Smooth muscle cell (in vitro differentiated cells): ENCODE results near the gene JARID2. TPM values are rescaled to one million over a fixed set of nuclear protein-coding genes. Genes with fewer than 3 reads are reported as not detected.

Experiments
- DNase-seq: peaks from one replicate; lab custom pipeline; 2025; ENCODE audit not compliant: unreplicated experiment; lab: John Stamatoyannopoulos, UW
- H2AFZ ChIP-seq: fragments of 200-600 bp; sonication (generic); 2 replicates; pipeline ENCODE4 v1.6.0; 2016; ENCODE audit warnings: antibody characterized with exemption, low read depth, mild to moderate bottlenecking
- H3F3A ChIP-seq: fragments of 200-600 bp; sonication (generic); 2 replicates; pipeline ENCODE4 v1.6.0; 2017; ENCODE audit warnings: antibody characterized with exemption, low read depth
- H3K27ac ChIP-seq: fragments of 200-600 bp; sonication (generic); 2 replicates; pipeline ENCODE4 v1.5.1; 2016; ENCODE audit warnings: low read depth, mild to moderate bottlenecking
- H3K27me3 ChIP-seq: fragments of 200-600 bp; sonication (generic); 2 replicates; pipeline ENCODE4 v1.6.1; 2016; ENCODE audit warnings: low read depth, mild to moderate bottlenecking
- H3K36me3 ChIP-seq: fragments of 200-600 bp; sonication (generic); 2 replicates; pipeline ENCODE4 v1.5.1; 2016; ENCODE audit warnings: low read depth
- H3K4me1 ChIP-seq: fragments of 200-600 bp; sonication (generic); 2 replicates; pipeline ENCODE4 v1.5.1; 2016; ENCODE audit warnings: low read depth
- H3K4me2 ChIP-seq: fragments of 200-600 bp; sonication (generic); 2 replicates; pipeline ENCODE4 v1.6.0; 2016; ENCODE audit warnings: mild to moderate bottlenecking
- H3K4me3 ChIP-seq: fragments of 200-600 bp; sonication (generic); 2 replicates; pipeline ENCODE4 v1.5.1; 2016; ENCODE audit warnings: mild to moderate bottlenecking
- H3K79me2 ChIP-seq: fragments of 200-600 bp; sonication (generic); 2 replicates; pipeline ENCODE4 v1.6.0; 2016; ENCODE audit warnings: low read depth, mild to moderate bottlenecking
- H3K9ac ChIP-seq: fragments of 200-600 bp; sonication (generic); 2 replicates; pipeline ENCODE4 v1.6.0; 2016; ENCODE audit warnings: low read depth
- H3K9me3 ChIP-seq: fragments of 200-600 bp; sonication (generic); replicated peaks from 2 replicates; pipeline ENCODE4 v1.5.1; 2016; ENCODE audit warnings: low read depth
- H4K20me1 ChIP-seq: fragments of 200-600 bp; sonication (generic); 2 replicates; pipeline ENCODE4 v1.6.0; 2016; ENCODE audit warnings: low read depth
- whole genome bisulfite sequencing: methylation state at CpG from one replicate; pipeline ENCODE4 v1.1.7; 2016; ENCODE audit warnings: low lambda C conversion rate; 5-methylcytosine and 5-hydroxymethylcytosine counted together
- polyA plus RNA-seq: library from polyadenylated mRNA; unstranded; fragments of >200 nt; fragmentation: Nextera tagmentation; extraction: Ambion mirVana; gene quantifications from 2 replicates; pipeline ENCODE4 v1.2.1, GENCODE V29; 2016
- total RNA-seq: library from RNA; depleted of rRNA; stranded (reverse); fragments of >200 nt; gene quantifications from 2 replicates; pipeline ENCODE4 v1.2.3, GENCODE V29; 2014
- TF ChIP-seq, protein P1 (sequence below): fragments of 200-600 bp; sonication (generic); IDR thresholded peaks from 2 replicates; pipeline ENCODE4 v1.5.1; 2017; ENCODE audit warnings: borderline replicate concordance, mild to moderate bottlenecking, antibody characterized with exemption; ENCODE audit not compliant: insufficient read depth, poor library complexity, severe bottlenecking

JARID2 gene
- total and polyA plus RNA-seq, 2 experiments from 2014 or later, result 5.2 to 10.2 TPM

DNA sequence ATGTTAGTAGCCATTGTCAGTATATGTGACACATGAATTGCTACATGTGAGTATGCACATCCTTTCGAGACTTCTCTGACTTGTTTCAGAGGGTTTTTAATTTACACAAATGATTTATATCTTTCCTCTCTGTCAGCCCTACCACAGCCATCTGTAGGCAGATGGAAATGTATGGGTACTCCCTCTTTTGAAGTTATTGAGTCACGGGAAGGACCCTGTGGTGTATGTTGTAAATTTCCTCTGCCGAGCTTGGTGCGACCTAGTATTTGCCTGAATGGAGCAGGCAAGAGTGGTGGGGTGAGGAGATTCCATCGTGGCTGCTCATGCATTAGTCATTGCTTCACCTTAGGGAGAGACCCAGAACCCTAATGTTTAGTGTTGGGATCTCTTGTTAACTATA is 171.9 kb downstream of the JARID2 start:
- Histone ChIP-seq H3F3A (no peaks in the 10 kb centered on the region), H3K4me2 (no peak overlapping the region), H3K9me3 (peaks cover 19% of the 10 kb centered on the region), H3K27me3 (no peaks in the 10 kb centered on the region), H3K4me1 (peaks cover 12% of the 10 kb centered on the region), H3K9ac (no peak overlapping the region), H3K36me3 (peaks cover 5% of the 10 kb centered on the region), H3K27ac (no peak overlapping the region), H3K4me3 (no peak overlapping the region), H3K79me2 (peaks cover 37% of the 10 kb centered on the region), H4K20me1 (peaks cover 38% of the 10 kb centered on the region), H2AFZ (no peak overlapping the region)
- TF ChIP-seq, protein P1, sequence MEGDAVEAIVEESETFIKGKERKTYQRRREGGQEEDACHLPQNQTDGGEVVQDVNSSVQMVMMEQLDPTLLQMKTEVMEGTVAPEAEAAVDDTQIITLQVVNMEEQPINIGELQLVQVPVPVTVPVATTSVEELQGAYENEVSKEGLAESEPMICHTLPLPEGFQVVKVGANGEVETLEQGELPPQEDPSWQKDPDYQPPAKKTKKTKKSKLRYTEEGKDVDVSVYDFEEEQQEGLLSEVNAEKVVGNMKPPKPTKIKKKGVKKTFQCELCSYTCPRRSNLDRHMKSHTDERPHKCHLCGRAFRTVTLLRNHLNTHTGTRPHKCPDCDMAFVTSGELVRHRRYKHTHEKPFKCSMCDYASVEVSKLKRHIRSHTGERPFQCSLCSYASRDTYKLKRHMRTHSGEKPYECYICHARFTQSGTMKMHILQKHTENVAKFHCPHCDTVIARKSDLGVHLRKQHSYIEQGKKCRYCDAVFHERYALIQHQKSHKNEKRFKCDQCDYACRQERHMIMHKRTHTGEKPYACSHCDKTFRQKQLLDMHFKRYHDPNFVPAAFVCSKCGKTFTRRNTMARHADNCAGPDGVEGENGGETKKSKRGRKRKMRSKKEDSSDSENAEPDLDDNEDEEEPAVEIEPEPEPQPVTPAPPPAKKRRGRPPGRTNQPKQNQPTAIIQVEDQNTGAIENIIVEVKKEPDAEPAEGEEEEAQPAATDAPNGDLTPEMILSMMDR, result no peak
- WGBS, result 75% methylated on average over 5 of the region's 5 CpGs
- DNase-seq, result no peak

DNA sequence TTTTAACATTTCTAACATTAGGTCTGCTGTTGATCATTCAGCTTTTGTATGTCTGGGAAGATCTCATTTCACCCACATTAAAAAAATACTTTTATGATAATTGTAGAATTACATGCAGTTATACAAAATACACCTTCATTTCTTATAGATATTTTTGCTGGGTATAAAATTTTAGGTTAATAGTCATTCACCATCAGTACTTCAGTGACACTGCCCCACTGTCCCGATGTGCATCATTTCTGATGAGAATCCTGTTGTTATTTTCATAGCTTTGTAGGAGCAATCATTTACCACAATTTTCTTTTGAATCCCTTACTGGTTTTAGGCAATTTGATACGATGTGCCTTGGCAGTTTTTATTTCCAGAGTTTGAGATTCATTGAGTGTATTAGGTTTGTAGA is 173.6 kb downstream of the JARID2 start:
- Histone ChIP-seq H4K20me1 (peaks cover 37% of the 10 kb centered on the region), H3K79me2 (peaks cover 41% of the 10 kb centered on the region), H3K36me3 (peaks cover 5% of the 10 kb centered on the region), H2AFZ (no peak overlapping the region), H3F3A (no peaks in the 10 kb centered on the region), H3K4me3 (no peak overlapping the region), H3K9ac (no peak overlapping the region), H3K27me3 (no peaks in the 10 kb centered on the region), H3K9me3 (peaks cover 19% of the 10 kb centered on the region), H3K27ac (no peak overlapping the region), H3K4me2 (no peak overlapping the region), H3K4me1 (peaks cover 2% of the 10 kb centered on the region)
- TF ChIP-seq, protein P1, result no peak
- 98% methylated on average over 2 of the region's 2 CpGs for WGBS
- no peak for DNase-seq

DNA sequence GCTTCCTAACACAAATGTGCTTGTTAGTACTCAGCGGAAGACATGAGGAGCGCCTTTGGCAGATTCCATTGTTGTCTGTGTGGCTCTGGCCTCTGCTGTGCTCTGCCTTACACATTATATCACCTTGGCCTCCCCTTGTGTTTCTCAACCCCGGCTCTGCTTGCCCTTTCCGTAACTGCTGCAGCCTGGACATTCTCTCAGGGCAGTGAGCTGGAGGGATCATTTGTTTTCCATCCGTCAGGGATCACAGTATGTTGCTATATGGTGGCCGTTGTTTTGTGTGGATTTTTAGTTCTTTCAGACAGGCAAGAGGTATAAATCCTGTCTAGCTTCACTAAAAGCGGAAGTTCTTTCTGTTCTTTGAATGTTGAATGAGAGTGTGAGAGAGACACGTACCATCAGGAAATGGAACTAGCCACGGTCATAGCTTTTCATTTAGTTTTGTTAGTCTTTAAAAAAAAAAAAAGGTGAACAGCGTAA is 175.1 kb downstream of the JARID2 start:
- no peak overlapping the region for H2AFZ ChIP-seq
- H3K4me3 ChIP-seq, result no peak overlapping the region
- H3K4me2 ChIP-seq, result no peak overlapping the region
- TF ChIP-seq, protein P1, result no peak
- peaks cover 49% of the 10 kb centered on the region for H4K20me1 ChIP-seq
- peaks cover 41% of the 10 kb centered on the region for H3K79me2 ChIP-seq
- no peak for DNase-seq
- H3K9me3 ChIP-seq, result peaks cover 19% of the 10 kb centered on the region
- 90% methylated on average over 10 of the region's 10 CpGs for WGBS
- no peak overlapping the region for H3K9ac ChIP-seq
- no peak overlapping the region for H3K27ac ChIP-seq
- peaks cover 5% of the 10 kb centered on the region for H3K36me3 ChIP-seq
- H3K27me3 ChIP-seq, result no peaks in the 10 kb centered on the region
- H3K4me1 ChIP-seq, result no peaks in the 10 kb centered on the region
- H3F3A ChIP-seq, result no peaks in the 10 kb centered on the region

DNA sequence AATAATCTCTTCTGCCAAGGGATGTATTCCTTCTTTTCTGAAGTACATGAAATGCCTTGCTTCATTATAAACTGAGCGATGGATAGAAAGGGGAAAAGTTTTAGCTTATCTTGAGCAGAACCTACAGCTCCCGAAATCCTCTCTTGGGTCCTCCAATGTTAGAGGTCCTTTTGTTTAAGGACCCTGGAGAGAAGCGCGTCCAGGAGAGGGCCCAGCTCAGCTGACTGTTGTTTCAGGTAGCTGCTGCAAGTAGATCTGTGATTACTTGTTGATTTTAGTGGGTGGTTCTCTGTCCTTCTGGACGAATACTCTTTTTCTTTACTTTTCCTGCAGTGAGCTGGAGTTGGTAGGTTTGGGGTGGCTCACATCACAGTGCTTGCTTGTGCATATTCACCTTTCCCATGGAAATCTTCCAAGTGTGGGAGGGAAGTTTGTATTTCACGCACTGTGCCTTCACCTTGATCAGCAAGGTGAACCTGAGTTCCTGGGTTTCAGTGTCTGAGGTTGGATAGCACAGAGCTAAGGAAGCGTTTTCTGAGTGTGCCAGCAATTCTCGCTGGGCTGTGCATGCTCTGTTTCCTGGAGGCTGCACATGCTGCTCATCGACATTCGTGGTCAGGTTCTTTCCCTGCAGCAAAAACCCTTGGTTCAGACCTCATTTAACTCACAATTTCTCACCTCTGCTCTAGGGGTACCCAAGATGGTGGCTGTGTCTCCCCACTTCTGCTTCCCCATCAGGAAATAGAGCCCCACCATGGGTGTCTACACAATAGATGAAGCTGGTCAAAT is 176.3 kb downstream of the JARID2 start:
- WGBS, result 92% methylated on average over 10 of the region's 10 CpGs
- Histone ChIP-seq H3K4me2 (no peak overlapping the region), H3K4me3 (no peak overlapping the region), H3K4me1 (no peaks in the 10 kb centered on the region), H3K36me3 (peaks cover 5% of the 10 kb centered on the region), H4K20me1 (peaks cover 55% of the 10 kb centered on the region), H2AFZ (no peak overlapping the region), H3K9ac (no peak overlapping the region), H3K79me2 (peaks cover 36% of the 10 kb centered on the region), H3K27me3 (no peaks in the 10 kb centered on the region), H3K27ac (no peak overlapping the region), H3F3A (no peaks in the 10 kb centered on the region), H3K9me3 (peaks cover 19% of the 10 kb centered on the region)
- DNase-seq, result no peak
- TF ChIP-seq, protein P1, result no peak
